C4-2B (cell line): ENCODE measurements around the gene AHCYL2.
"Not testable (repeated sequence)": the region's sequence is repeated elsewhere in the genome, so short reads cannot be mapped to it uniquely, and the experiment has no call there.

ENCODE experiments used
- ZFX ChIP-seq: fragments of 450-650 bp; IDR thresholded peaks from 2 replicates; pipeline ENCODE4 v1.6.1; 2017
- TF ChIP-seq, protein P1 (sequence below): fragments of 450-650 bp; conservative IDR thresholded peaks from 2 replicates; pipeline ENCODE4 v1.5.1; 2017; ENCODE audit warnings: mild to moderate bottlenecking

DNA sequence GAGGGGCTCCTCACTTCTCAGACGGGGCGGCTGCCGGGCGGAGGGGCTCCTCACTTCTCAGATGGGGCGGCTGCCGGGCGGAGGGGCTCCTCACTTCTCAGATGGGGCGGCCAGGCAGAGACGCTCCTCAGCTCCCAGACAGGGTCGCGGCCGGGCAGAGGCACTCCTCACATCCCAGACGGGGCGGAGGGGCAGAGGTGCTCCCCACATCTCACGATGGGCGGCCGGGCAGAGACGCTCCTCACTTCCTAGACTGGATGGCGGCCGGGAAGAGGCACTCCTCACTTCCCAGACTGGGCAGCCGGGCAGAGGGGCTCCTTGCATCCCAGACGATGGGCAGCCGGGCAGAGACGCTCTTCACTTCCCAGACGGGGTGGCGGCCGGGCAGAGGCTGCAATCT lies 251.6 kb downstream of the AHCYL2 start:
- TF ChIP-seq, protein P1, sequence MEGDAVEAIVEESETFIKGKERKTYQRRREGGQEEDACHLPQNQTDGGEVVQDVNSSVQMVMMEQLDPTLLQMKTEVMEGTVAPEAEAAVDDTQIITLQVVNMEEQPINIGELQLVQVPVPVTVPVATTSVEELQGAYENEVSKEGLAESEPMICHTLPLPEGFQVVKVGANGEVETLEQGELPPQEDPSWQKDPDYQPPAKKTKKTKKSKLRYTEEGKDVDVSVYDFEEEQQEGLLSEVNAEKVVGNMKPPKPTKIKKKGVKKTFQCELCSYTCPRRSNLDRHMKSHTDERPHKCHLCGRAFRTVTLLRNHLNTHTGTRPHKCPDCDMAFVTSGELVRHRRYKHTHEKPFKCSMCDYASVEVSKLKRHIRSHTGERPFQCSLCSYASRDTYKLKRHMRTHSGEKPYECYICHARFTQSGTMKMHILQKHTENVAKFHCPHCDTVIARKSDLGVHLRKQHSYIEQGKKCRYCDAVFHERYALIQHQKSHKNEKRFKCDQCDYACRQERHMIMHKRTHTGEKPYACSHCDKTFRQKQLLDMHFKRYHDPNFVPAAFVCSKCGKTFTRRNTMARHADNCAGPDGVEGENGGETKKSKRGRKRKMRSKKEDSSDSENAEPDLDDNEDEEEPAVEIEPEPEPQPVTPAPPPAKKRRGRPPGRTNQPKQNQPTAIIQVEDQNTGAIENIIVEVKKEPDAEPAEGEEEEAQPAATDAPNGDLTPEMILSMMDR: not testable (repeated sequence)
- TF ChIP-seq ZFX: not testable (repeated sequence)
